Mucosa of descending colon (tissue), 3 donors: ENCODE data around the gene NCBP2L. TPM values are rescaled to one million over a fixed set of nuclear protein-coding genes. Genes with fewer than 3 reads are reported as not detected.
A peak's percentile ranks its signal among the peaks of the same experiment; 100 is the strongest.

Experiments
- ATAC-seq: fragments of 200-7000 bp; cut with Tn5 transposase; one replicate; pipeline ENCODE4 v1.9.1; 2020; ENCODE audit warnings: mild to moderate bottlenecking, moderate library complexity
- DNase-seq, 3 donors: peaks; one replicate each; pipeline ENCODE4 v3.0.0-alpha.2; 2020
- H3K36me3 ChIP-seq: fragments of 200-600 bp; one replicate; pipeline ENCODE4 v1.8.0; 2021; ENCODE audit warnings: low read depth, mild to moderate bottlenecking
- H3K4me1 ChIP-seq: fragments of 200-600 bp; one replicate; pipeline ENCODE4 v1.8.0; 2021; ENCODE audit warnings: low read depth, mild to moderate bottlenecking
- H3K4me3 ChIP-seq: fragments of 200-600 bp; one replicate; pipeline ENCODE4 v1.8.0; 2021; ENCODE audit warnings: mild to moderate bottlenecking
- H3K9me3 ChIP-seq: fragments of 200-600 bp; one replicate; pipeline ENCODE4 v1.8.0; 2021; ENCODE audit warnings: mild to moderate bottlenecking
- intact Hi-C, 2 donors: fragments of 100-400 bp; cut with DNase I in 1 of 2; cut with micrococcal nuclease in 1 of 2; formaldehyde crosslinking; loops; one replicate each; pipeline versions ENCODE4 v1.11.0 to v1.11.1; 2022; cut with DNase I, micrococcal nuclease
- total RNA-seq, 3 donors: library from RNA; stranded (reverse); fragmentation: NEBNext Ultra II Directional in 2 of 3; extraction: Animal tissue kit (Norgen Biotek cat#: 25700) in 2 of 3; gene quantifications; one replicate each; pipeline versions ENCODE4 v1.2.1 to v1.2.4, GENCODE V29; 2021 to 2023
- TF ChIP-seq, protein P1 (sequence below): fragments of 200-600 bp; IDR thresholded peaks from one replicate; pipeline ENCODE4 v1.8.0; 2022; ENCODE audit warnings: antibody characterized with exemption, mild to moderate bottlenecking
- donor health status: DM: no; HTN: no; CAD: no; lungs with moderate emphysema.
- donor health status: DM: no; HTN: no; CAD: no.
- donor health status: DM: no; HTN: yes; CAD: no.

NCBP2L gene
- total RNA-seq, 3 donors from 2014 or later = not detected

- no peaks in the 10 kb centered on the region for H3K36me3 ChIP-seq
- H3K9me3 ChIP-seq = peaks cover 5% of the 10 kb centered on the region
- intact Hi-C loops = no loop called here
- TF ChIP-seq, protein P1, sequence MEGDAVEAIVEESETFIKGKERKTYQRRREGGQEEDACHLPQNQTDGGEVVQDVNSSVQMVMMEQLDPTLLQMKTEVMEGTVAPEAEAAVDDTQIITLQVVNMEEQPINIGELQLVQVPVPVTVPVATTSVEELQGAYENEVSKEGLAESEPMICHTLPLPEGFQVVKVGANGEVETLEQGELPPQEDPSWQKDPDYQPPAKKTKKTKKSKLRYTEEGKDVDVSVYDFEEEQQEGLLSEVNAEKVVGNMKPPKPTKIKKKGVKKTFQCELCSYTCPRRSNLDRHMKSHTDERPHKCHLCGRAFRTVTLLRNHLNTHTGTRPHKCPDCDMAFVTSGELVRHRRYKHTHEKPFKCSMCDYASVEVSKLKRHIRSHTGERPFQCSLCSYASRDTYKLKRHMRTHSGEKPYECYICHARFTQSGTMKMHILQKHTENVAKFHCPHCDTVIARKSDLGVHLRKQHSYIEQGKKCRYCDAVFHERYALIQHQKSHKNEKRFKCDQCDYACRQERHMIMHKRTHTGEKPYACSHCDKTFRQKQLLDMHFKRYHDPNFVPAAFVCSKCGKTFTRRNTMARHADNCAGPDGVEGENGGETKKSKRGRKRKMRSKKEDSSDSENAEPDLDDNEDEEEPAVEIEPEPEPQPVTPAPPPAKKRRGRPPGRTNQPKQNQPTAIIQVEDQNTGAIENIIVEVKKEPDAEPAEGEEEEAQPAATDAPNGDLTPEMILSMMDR = no peak
- DNase-seq (no peak), ATAC-seq (no peak)
- no peak overlapping the region for H3K4me3 ChIP-seq
- no peaks in the 10 kb centered on the region for H3K4me1 ChIP-seq
These were observed 45.5 kb downstream of the NCBP2L start for GRCh38 chrX:107823042-107823441.

DNA sequence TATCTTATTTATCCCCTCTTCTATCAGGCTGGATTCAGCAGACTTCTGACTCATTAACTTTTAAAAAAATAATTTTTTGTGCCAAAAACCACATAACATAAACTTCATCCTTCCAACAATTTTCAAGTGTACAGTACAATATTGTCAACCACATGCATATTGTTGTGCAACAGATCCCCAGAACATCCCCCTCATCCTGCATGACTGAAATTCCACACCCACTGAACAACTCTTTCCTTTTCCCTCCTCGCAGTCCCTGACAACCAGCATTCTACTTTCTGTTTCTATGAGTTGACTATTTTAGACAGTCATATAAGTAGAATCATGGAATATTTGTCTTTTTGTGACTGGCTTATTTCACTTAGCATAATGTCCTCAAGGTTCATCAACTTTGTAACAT lies 45.9 kb downstream of the NCBP2L start:
- Histone ChIP-seq H3K9me3 (peaks cover 5% of the 10 kb centered on the region), H3K4me1 (no peaks in the 10 kb centered on the region), H3K36me3 (no peaks in the 10 kb centered on the region), H3K4me3 (no peak overlapping the region)
- ATAC-seq = no peak
- TF ChIP-seq, protein P1 = no peak
- intact Hi-C loops = no loop called here
- DNase-seq = no peak

GRCh38 chrX:107825698-107826237 lies 48.2 kb downstream of the NCBP2L start, which contains the start of gene MID2:
Gene MID2 (plus strand): TSS chrX:107825866. CDS start chrX:107826427, 561 bp downstream.
- Histone ChIP-seq H3K4me1 (no peaks in the 10 kb centered on the region), H3K4me3 (peak within 1 kb of the TSS; percentile 3), H3K36me3 (no peaks in the 10 kb centered on the region), H3K9me3 (no peaks in the 10 kb centered on the region)
- intact Hi-C loops = no loop called here
- TF ChIP-seq, protein P1 = no peak
- peak; percentile 66 to 78 (median 69) for DNase-seq
- peak; percentile 80 for ATAC-seq

DNA sequence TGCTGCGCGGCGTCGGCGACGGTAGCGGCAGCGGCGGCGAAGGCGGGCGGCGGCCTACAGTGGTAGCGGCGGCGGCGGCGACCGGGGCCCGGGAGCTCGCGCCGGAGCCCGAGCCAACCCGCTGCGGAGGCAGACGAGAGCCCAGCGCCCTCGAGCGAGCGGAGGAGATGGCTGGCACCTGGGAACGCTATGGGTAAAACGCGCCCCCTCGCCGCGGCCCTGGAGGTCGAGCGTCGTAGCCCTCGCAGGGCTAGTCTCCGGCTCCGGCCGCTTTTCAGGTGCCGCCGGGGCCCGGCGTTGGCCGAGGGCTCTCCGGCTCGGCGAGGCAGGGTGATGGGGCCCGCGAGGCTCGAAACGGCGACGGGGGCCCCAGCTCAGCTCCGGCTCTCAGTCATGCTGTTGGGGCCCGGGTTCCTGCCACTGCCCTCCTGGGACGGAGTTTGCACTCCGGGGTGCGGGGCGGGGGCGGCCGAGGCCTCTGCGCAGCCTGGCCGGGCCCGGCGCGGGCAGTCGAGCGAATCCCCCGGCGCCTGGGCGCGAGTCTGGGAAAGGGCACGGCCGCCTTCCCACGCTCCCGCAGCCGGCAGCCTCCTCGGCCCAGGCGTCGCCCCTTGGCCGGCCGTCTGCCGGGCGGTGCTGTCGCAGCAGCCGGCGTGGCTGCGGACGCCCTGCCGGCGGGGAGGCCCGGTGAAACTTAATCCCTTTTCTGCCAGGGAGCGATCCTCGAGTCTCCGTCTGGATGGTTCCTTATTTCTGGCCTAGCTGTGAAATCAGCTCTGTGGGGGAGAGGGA lies 48.9 kb downstream of the NCBP2L start:
- Histone ChIP-seq H3K4me3 (peak overlapping the region; percentile 3), H3K9me3 (no peaks in the 10 kb centered on the region), H3K36me3 (no peaks in the 10 kb centered on the region), H3K4me1 (no peaks in the 10 kb centered on the region)
- TF ChIP-seq, protein P1 = no peak
- intact Hi-C loops = no loop called here
- ATAC-seq (peak; percentile 80), DNase-seq (peak in 2 of 3 donors; percentile 16 to 43)

- DNase-seq (no peak), ATAC-seq (no peak)
- intact Hi-C loops = no loop called here
- Histone ChIP-seq H3K4me1 (no peaks in the 10 kb centered on the region), H3K36me3 (no peaks in the 10 kb centered on the region), H3K4me3 (no peak overlapping the region), H3K9me3 (no peaks in the 10 kb centered on the region)
- TF ChIP-seq, protein P1 = no peak
These were observed 49.7 kb downstream of the NCBP2L start for GRCh38 chrX:107827030-107827831.
